ENCODE measurements around the gene GLB1L.
"Not testable (repeated sequence)": the region's sequence is repeated elsewhere in the genome, so short reads cannot be mapped to it uniquely, and the experiment has no call there.

Gene GLB1L

GRCh38 chr2:219245148-219245898 is at the start of gene GLB1L, which contains the start of gene STK16:
TSS of gene GLB1L (minus strand) at chr2:219245444. CDS start at chr2:219243573, 1,871 bp downstream.
TSS of gene STK16 (plus strand) at chr2:219245479. CDS start at chr2:219246000, 521 bp downstream.
- DNase-seq, result peak; percentile 78

- DNase-seq, result peak; percentile 63
Measured at GRCh38 chr2:219294356-219295351, 49.4 kb upstream of the GLB1L start.

GRCh38 chr2:219293736-219294231 is 48.5 kb upstream of the GLB1L start:
- no peak for DNase-seq

GRCh38 chr2:219292616-219293015 is 47.4 kb upstream of the GLB1L start:
- DNase-seq, result no peak

GRCh38 chr2:219291910-219292490 is 46.8 kb upstream of the GLB1L start:
- no peak for DNase-seq

GRCh38 chr2:219291394-219291793 is 46.1 kb upstream of the GLB1L start:
- no peak for DNase-seq

- no peak for DNase-seq
Measured at GRCh38 chr2:219290381-219291171, 45.3 kb upstream of the GLB1L start.

- peak; percentile 79 for DNase-seq
Measured at GRCh38 chr2:219289537-219290361, 44.5 kb upstream of the GLB1L start.

GRCh38 chr2:219289195-219289536 is 43.9 kb upstream of the GLB1L start:
- DNase-seq, result no peak

GRCh38 chr2:219287580-219288265 is 42.5 kb upstream of the GLB1L start:
- no peak for DNase-seq

- not testable (repeated sequence) for DNase-seq
Measured at GRCh38 chr2:219287116-219287440, 41.8 kb upstream of the GLB1L start.

- no peak for DNase-seq
Measured at GRCh38 chr2:219286436-219287115, 41.3 kb upstream of the GLB1L start.

GRCh38 chr2:219285894-219286425 is 40.7 kb upstream of the GLB1L start:
- DNase-seq, result no peak

GRCh38 chr2:219285373-219285735 is 40.1 kb upstream of the GLB1L start:
- no peak for DNase-seq

- DNase-seq, result no peak
Measured at GRCh38 chr2:219284501-219285372, 39.5 kb upstream of the GLB1L start.

GRCh38 chr2:219282943-219283581 is 37.8 kb upstream of the GLB1L start:
- no peak for DNase-seq

- no peak for DNase-seq
Measured at GRCh38 chr2:219282375-219282774, 37.1 kb upstream of the GLB1L start.

GRCh38 chr2:219281588-219281987 is 36.3 kb upstream of the GLB1L start:
- no peak for DNase-seq

Measured in T1000 (cell line).